GM12872 (cell line): ENCODE data around the gene FABP1.

Experiments used
- CTCF ChIP-seq: IDR thresholded peaks from 3 replicates; pipeline ENCODE4 v1.5.1; 2011; ENCODE audit warnings: low read depth, mild to moderate bottlenecking, low read length, moderate library complexity; ENCODE audit not compliant: insufficient read depth

FABP1 gene

GRCh38 chr2:88147145-88147544 lies 19.3 kb upstream of the FABP1 start:
- TF ChIP-seq CTCF: no peak

- TF ChIP-seq CTCF: no peak
Measured at GRCh38 chr2:88146590-88146989, 18.7 kb upstream of the FABP1 start.

- no peak for TF ChIP-seq CTCF
Measured at GRCh38 chr2:88144914-88145497, 17.1 kb upstream of the FABP1 start.

- no peak for TF ChIP-seq CTCF
Measured at GRCh38 chr2:88144271-88144670, 16.4 kb upstream of the FABP1 start.

- no peak for TF ChIP-seq CTCF
Measured at GRCh38 chr2:88141952-88142351, 14.1 kb upstream of the FABP1 start.

GRCh38 chr2:88139804-88140203 lies 11.9 kb upstream of the FABP1 start:
- no peak for TF ChIP-seq CTCF

- no peak for TF ChIP-seq CTCF
Measured at GRCh38 chr2:88139203-88139702, 11.4 kb upstream of the FABP1 start.
